Fibroblast of lung (primary cell): ENCODE measurements around the gene MAPKAPK3.

Experiments used
- EZH2 ChIP-seq: IDR thresholded peaks from 2 replicates; pipeline ENCODE4 v1.5.1; 2012; ENCODE audit warnings: low read length, control low read depth, mild to moderate bottlenecking; ENCODE audit errors: missing control alignments
- TF ChIP-seq, protein P1 (sequence below), 2 donors: IDR thresholded peaks in 1 of 2; conservative IDR thresholded peaks in 1 of 2; 1 replicate in 1 of 2; 2 replicates in 1 of 2; pipeline ENCODE4 v1.5.1; 2011 to 2012; ENCODE audit warnings: low read length in 2 of 2, control low read depth in 1 of 2, inconsistent platforms in 1 of 2, low read depth in 1 of 2, mild to moderate bottlenecking in 1 of 2

DNA sequence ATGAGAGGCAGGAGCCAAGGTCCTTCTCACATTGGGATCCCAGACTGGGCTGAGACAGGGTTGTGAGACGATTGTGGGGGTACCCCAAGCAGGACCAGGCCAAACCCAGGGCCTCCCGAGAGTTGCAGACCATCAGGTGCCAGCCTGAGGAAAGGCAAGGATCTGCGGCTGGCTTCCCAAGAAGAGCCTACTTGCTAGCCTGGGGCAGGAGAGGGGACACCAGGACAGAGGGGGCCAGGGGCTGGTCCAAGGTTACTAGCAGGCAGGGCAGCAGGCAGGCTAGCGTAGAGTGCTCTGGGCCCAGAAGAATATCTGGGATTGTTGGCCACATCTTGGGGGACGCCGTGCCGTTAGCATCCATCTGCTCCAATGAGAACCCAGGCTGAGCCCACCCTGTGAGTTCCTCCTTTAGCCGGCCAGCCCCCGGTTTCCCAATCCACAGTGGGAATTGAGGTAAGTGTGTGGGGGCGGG, 5.9 kb upstream of the MAPKAPK3 start:
- TF ChIP-seq, protein P1, sequence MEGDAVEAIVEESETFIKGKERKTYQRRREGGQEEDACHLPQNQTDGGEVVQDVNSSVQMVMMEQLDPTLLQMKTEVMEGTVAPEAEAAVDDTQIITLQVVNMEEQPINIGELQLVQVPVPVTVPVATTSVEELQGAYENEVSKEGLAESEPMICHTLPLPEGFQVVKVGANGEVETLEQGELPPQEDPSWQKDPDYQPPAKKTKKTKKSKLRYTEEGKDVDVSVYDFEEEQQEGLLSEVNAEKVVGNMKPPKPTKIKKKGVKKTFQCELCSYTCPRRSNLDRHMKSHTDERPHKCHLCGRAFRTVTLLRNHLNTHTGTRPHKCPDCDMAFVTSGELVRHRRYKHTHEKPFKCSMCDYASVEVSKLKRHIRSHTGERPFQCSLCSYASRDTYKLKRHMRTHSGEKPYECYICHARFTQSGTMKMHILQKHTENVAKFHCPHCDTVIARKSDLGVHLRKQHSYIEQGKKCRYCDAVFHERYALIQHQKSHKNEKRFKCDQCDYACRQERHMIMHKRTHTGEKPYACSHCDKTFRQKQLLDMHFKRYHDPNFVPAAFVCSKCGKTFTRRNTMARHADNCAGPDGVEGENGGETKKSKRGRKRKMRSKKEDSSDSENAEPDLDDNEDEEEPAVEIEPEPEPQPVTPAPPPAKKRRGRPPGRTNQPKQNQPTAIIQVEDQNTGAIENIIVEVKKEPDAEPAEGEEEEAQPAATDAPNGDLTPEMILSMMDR (conservative IDR thresholded peaks at IDR 0.05 in 1 of 2, IDR thresholded peaks at IDR 0.05 in 1 of 2; ENCODE audit: low read depth in 1 of 2, low read length in 2 of 2): no peak
- TF ChIP-seq EZH2: no peak
